Raji (cell line): ENCODE results near the gene ZBTB43.
A peak's percentile ranks its signal among the peaks of the same experiment; 100 is the strongest.

Experiments
- POLR2A ChIP-seq: IDR thresholded peaks from 2 replicates; pipeline ENCODE4 v1.6.1; 2011; ENCODE audit warnings: low read depth, low read length, control low read depth; ENCODE audit not compliant: insufficient read depth

ZBTB43 gene

GRCh38 chr9:126860077-126860756 lies 55.4 kb downstream of the ZBTB43 start, which contains the start of gene ZBTB34:
Gene ZBTB34, plus strand, starts transcription at chr9:126860639. Its CDS starts 18,761 bp downstream, at chr9:126879400.
- TF ChIP-seq POLR2A, result peak; percentile 53

GRCh38 chr9:126860757-126861466 lies 56.1 kb downstream of the ZBTB43 start:
- TF ChIP-seq POLR2A, result no peak

- TF ChIP-seq POLR2A, result no peak
Measured at GRCh38 chr9:126861707-126862103, 56.9 kb downstream of the ZBTB43 start.

GRCh38 chr9:126862104-126862761 lies 57.4 kb downstream of the ZBTB43 start:
- TF ChIP-seq POLR2A, result no peak

GRCh38 chr9:126864771-126865170 lies 59.9 kb downstream of the ZBTB43 start:
- no peak for TF ChIP-seq POLR2A

- no peak for TF ChIP-seq POLR2A
Measured at GRCh38 chr9:126869368-126869767, 64.5 kb downstream of the ZBTB43 start.

- TF ChIP-seq POLR2A, result no peak
Measured at GRCh38 chr9:126872516-126872915, 67.7 kb downstream of the ZBTB43 start.

- TF ChIP-seq POLR2A, result no peak
Measured at GRCh38 chr9:126874546-126875314, 69.9 kb downstream of the ZBTB43 start.

- TF ChIP-seq POLR2A, result no peak
Measured at GRCh38 chr9:126875756-126876510, 71.1 kb downstream of the ZBTB43 start.

GRCh38 chr9:126876531-126876930 lies 71.7 kb downstream of the ZBTB43 start:
- TF ChIP-seq POLR2A, result no peak

- TF ChIP-seq POLR2A, result no peak
Measured at GRCh38 chr9:126877418-126877817, 72.6 kb downstream of the ZBTB43 start.

GRCh38 chr9:126879288-126879687 lies 74.4 kb downstream of the ZBTB43 start:
- TF ChIP-seq POLR2A, result no peak

- TF ChIP-seq POLR2A, result no peak
Measured at GRCh38 chr9:126880226-126880946, 75.5 kb downstream of the ZBTB43 start.

- no peak for TF ChIP-seq POLR2A
Measured at GRCh38 chr9:126880947-126881332, 76.1 kb downstream of the ZBTB43 start.

- TF ChIP-seq POLR2A, result no peak
Measured at GRCh38 chr9:126882746-126883145, 77.9 kb downstream of the ZBTB43 start.
